ENCODE measurements around the gene ZNF593. TPM values are rescaled to one million over a fixed set of nuclear protein-coding genes. Genes with fewer than 3 reads are reported as not detected.

ZNF593 gene
- total RNA-seq, 1 experiment from 2014 or later = 26.5 TPM

DNA sequence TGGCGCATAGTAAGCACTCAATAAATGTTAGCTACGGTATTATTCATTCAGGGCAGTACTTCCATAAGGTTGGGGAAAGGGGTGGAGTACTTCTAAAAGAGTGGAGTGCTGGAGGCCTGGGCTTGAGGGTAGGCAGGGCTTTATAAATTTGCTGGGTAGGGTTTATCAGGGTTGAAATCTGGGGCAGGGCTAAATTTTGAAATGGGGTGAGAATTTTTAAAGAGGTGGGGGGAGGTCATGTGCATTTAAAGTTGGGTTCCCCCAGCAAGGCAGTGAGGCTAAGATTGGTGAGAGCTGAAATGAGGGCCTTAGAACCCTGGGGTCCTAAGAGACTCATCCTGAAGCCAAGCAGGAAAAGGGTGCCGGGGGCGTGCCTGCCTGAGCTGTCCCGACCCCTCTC is 30.7 kb downstream of the ZNF593 start:
- DNase-seq (ENCODE audit: low read depth) = no peak

DNA sequence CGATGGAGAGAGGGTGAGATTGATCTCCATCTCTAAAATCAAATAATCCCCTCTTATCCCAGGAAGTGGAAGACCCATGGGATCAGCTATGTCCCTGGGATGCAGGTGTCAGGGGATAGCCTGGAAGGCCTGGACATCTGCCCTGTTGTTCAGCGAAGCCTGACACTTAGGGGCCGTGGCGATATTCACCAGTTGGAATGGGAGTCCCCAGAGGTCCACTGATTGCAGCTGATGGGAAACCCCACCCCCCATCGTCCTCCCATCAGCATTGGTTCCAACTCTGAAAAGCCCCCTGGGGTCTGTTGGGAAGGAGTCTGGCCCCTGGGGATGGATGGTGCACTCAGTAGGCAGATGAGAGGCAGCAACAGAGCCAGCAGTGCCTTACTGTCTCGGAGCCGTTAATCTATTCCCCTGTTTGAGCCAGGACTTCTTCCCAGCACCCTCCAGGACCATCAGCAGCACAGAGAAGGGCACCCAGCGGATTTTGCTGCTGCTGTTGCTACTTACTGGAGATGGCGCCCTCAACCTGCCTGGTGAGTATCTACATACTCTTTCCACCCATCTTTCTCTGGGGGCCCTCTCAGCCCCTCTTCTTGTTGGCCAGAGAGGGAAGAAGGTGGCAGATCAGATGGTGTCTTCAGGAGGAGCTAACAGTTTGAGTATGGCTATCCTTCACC is 34.1 kb downstream of the ZNF593 start:
- no peak for DNase-seq (ENCODE audit: low read depth)

- no peak for DNase-seq (ENCODE audit: low read depth)
These were observed 40.6 kb downstream of the ZNF593 start for GRCh38 chr1:26210147-26210870.

GRCh38 chr1:26212726-26213125 is 43.0 kb downstream of the ZNF593 start:
- DNase-seq (ENCODE audit: low read depth) = no peak

DNA sequence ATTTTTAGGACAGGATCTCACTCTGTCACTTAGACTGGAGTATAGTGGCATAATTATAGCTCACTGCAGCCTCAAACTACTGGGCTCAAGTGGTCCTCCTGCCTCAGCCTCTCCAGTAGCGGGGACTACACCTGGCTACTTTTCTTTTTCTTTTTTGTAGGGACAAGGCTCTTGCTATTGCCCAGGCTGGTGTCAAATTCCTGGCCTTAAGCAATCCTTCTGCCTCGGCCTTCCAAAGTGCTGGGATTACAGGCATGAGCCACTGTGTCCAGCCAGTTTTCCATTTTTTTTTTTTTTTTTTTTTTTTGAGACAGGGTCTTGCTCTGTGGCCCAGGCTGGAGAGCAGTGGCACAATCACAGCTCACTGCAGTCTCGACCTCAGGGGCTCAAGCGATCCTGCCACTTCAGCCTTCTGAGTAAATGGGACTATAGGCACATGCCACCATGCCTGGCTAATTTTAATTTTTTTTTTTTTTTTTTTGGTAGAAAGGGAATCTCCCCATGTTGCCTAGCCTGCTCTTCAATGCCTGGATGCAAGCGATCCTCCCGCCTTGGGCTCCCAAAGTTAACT is 43.7 kb downstream of the ZNF593 start:
- no peak for DNase-seq (ENCODE audit: low read depth)

GRCh38 chr1:26215246-26215645 is 45.5 kb downstream of the ZNF593 start:
- no peak for DNase-seq (ENCODE audit: low read depth)

- no peak for DNase-seq (ENCODE audit: low read depth)
These were observed 49.3 kb downstream of the ZNF593 start for GRCh38 chr1:26218906-26219494.

Other genes with a start within 250 kb of the ZNF593 start
- 13.5 and 16.1 TPM in 2 replicates for gene PAFAH2, start 171.8 kb upstream of the ZNF593 start, total RNA-seq (2014; rRNA removed)
- gene EXTL1, start 148.1 kb upstream of the ZNF593 start, total RNA-seq (2014; rRNA removed) = 1.0 and 1.2 TPM in 2 replicates
- gene SLC30A2, start 123.8 kb upstream of the ZNF593 start, total RNA-seq (2014; rRNA removed) = not detected in 2 replicates
- gene TRIM63, start 102.3 kb upstream of the ZNF593 start, total RNA-seq (2014; rRNA removed) = not detected in 2 replicates
- 2.9 and 3.0 TPM in 2 replicates for gene PDIK1L, start 58.1 kb upstream of the ZNF593 start, total RNA-seq (2014; rRNA removed)
- gene FAM110D, start 10.8 kb upstream of the ZNF593 start, total RNA-seq (2014; rRNA removed) = not detected in 2 replicates
- gene C1orf232, start 945 bp upstream of the ZNF593 start, total RNA-seq (2014; rRNA removed) = not detected in 2 replicates
- gene ZNF593OS, start 1.9 kb downstream of the ZNF593 start, total RNA-seq (2014; rRNA removed) = not detected in 2 replicates
- 0.23 TPM in 1 of 2 replicates, not detected in the other for gene CNKSR1, start 7.6 kb downstream of the ZNF593 start, total RNA-seq (2014; rRNA removed)
- gene CATSPER4, start 20.7 kb downstream of the ZNF593 start, total RNA-seq (2014; rRNA removed) = not detected in 2 replicates
- gene CEP85, start 64.3 kb downstream of the ZNF593 start, total RNA-seq (2014; rRNA removed) = 17.8 and 20.8 TPM in 2 replicates
- gene SH3BGRL3, start 110.2 kb downstream of the ZNF593 start, total RNA-seq (2014; rRNA removed) = 221 and 264 TPM in 2 replicates
- 5.1 and 5.2 TPM in 2 replicates for gene UBXN11, start 136.7 kb downstream of the ZNF593 start, total RNA-seq (2014; rRNA removed)
- not detected in 2 replicates for gene CD52, start 148.1 kb downstream of the ZNF593 start, total RNA-seq (2014; rRNA removed)
- not detected in 2 replicates for gene CRYBG2, start 184.2 kb downstream of the ZNF593 start, total RNA-seq (2014; rRNA removed)
- gene ZNF683, start 202.8 kb downstream of the ZNF593 start, total RNA-seq (2014; rRNA removed) = not detected in 2 replicates
- gene LIN28A, start 240.9 kb downstream of the ZNF593 start, total RNA-seq (2014; rRNA removed) = under 0.01 TPM in 1 of 2 replicates, not detected in the other